HG02884 (cell line): ENCODE results near the gene FAM117A.

Experiments used
- ATAC-seq: cut with Tn5 transposase; IDR thresholded peaks from one replicate; pipeline ENCODE4 v1.9.1; 2021; ENCODE audit warnings: mild to moderate bottlenecking, moderate library complexity; ENCODE audit not compliant: unreplicated experiment

FAM117A gene

DNA sequence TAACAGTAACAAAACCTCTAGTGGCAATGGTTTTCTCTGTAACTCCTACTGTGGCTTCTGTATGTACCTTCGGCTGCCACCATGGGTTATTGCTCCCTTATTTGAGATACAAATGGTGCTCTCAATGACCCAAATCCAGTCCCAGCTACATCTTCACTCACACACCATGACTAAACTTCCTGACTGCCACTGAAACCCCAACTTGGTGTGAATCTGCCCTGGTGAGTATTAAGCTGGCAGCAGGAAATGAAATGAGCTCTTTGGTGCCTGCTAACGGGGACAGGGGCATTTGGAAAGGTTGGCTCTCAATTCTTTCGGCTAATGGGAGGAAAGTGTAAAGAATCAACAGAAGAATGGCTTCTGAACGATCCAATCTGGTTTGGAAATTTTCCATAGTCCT, 48.7 kb downstream of the FAM117A start:
- ATAC-seq, result no peak

DNA sequence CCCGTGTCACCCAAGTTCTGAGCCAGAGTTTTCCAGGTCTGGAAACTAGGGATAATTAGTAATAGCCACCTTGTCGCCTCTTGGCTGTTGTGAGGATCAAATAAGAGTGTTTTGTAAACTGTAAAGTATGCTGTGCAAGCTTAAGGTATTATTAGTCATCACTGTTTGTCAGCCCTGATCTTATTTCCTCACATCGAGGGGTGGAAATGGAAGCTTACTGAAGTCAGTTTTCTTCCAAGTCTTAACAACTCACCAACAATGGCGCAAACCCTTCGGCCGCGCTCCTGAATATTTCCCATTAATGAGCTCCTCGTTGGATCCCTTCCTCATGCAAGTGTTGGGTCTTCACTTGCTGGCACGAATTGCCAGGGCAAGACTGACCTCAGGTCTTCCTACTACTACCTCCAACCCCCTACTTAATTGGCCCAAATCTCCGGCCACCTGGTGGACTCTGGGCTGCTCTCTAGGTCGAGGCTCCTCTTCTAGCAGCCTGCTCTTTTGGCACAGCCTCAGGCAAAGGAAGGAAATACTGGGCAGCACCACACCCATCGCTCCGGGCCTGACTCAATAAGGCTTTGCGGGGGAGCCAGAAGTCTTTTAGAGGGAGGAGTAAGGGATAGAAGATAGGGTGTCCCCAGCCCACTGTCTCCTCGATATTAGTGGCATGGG, 55.3 kb downstream of the FAM117A start:
- no peak for ATAC-seq

DNA sequence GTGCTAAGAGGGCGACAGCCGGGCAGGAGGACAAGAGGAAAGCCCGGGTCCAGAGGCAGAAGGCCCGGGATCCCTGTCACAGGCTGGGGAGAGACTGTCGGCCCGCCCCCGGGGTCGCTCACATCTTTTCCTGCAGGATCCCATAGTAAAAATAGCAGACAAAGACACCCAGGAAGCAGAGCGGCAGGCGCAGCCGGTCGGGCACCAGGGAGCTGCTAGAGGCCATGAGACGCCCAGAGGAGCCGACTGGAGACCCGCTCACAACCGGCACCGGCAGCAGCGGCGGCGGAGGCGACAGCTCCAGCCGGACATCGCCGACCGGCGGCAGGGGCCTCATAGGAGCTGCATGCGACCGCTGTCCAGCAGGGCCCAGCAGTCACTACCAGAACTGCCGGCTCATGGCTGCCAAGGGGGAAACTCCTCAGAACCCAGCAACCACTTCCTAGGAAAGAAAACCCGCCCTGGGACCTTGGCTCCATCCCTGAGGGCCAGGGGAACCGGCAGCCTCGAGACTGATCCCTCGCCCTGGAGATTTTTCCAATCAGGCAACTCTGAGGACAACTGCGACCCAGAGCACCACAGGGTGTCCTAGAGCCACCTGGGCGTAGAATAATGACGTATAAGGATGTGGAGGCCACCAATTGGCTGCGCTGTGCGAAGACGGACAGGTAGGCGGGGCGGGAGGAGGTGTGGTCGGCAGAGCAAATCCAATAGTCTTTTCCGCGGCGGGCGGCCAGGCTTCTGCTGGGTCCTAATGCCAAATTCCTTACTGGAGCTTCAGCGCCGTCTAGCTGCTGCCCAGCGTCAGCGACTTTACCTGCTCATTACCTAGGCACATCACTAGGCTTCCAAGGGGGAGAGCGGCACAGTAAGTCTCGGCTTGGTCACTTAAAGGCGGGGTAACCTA, 56.1 kb downstream of the FAM117A start, which contains the start of gene SLC35B1:
SLC35B1 (minus strand) TSS at position 357 of the 907 bp plus-strand sequence; CDS start at position 226, 131 bp downstream.
- ATAC-seq, result peak; percentile 92

DNA sequence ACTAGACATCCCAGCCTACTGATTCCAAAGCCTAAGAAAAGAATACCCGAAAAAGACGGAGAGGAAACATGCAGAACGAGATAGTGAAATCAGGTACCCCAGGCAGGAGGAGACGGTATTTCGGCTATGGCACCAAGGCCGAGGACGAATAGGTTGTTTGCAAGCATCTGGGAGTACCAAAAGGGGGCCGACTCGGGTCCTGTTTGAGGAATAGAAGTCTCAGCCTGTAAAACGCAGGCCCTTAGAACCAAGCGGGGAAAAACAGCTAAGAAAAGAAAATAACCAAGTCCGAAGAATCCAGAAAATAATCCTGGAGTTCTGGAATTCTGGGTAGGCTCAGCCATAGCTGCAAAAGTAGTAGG, 56.7 kb downstream of the FAM117A start:
- ATAC-seq, result no peak

DNA sequence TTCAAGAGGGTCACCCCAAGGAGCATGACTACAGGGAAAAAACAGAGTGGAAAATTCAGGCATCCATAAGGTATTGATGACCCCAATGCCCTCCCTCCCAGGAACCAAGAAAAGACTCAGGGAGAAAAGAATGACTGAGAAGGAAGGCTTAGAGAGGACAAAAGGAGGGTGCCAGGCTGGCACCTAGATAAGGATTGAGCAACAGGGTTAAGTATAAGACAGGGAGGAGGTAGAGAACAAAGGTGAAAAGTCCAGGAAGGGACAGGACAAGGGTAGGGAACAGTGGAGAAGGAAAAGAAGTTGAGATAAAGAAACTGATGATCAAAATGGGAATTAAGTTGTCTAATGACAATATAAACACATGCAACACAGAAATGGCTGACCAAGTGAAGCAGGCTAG, 58.7 kb downstream of the FAM117A start:
- no peak for ATAC-seq

DNA sequence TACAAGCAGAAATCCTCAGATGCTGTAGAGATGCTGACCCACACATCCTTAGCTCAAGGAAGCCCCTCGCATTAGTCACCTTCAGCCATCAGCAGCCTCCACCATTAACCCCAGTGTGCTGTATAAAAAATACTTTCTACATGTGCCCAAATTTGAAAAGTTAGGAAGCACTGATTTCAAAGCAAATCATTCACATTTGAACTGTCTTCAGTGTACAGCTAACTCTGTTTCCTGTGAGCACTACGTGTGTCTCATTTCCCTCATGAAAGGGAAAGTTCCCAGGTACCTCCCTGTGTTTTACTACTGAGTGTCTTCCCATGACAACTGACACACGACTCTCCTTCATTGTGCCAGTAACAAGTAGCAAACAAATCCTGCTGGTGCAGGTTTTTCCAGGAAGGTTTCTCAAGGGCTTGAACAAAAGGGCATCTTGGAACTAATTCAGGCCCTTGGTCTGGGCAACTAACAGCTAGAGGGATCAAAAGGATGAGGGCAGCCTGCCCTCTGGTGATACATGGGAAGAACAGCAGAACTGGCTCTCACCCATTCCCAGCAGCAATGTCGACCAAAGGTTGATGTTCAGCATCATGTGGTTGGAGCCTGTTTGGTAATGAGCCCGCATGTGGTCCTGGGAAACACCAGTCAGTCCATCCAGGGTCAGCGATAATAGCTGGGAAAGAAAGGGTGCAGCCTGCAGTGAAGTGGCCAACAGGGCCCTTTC, 60.2 kb downstream of the FAM117A start:
- ATAC-seq, result no peak

DNA sequence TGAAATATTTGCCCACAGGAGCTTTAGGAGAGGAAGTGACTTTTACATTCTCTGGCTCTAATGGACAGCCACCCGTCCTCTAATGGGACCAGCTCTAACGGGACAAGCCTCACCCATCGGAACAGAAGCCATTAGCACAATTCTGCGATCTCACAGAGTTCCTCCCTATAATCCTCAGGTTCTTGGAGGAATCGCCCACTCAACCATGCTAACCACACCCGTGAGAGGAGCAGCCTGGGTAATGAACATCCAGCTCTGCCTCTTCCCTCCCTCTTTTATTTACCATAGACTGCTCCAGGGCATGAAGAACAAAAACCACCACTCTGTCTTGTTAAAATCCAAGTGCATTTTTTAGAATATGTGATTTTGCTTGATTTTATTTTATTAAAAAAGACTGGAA, 63.0 kb downstream of the FAM117A start:
- ATAC-seq, result no peak

DNA sequence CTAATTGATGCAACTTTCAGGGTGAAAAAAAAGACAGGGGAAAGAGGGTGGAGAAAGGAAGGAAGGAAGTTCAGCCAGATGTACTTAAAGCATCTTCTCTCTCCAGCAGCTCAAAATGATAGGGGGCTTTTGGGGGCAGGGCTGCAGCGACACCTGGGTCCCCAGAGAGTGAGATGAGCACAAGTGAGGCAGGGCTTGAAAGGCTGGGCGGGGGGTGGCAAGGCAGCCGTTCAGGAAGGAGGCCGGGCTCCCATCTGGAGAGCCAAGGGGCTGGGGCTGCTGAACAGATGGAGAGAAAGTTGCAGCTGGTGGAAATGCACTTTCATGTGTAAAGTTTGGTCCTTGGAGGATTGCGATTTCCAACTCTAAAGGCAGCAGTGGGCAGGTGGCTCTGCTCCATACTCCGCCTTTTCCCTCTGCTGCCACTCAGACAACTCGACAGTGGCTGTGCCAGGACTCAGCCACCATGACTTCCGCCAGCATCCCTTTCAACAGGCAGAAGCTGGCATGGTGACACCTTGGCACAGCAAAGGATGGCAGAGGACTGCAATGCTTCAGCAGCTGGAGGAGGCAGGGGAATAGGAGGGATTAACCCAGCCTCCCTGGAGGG, 63.9 kb downstream of the FAM117A start:
- ATAC-seq, result no peak

DNA sequence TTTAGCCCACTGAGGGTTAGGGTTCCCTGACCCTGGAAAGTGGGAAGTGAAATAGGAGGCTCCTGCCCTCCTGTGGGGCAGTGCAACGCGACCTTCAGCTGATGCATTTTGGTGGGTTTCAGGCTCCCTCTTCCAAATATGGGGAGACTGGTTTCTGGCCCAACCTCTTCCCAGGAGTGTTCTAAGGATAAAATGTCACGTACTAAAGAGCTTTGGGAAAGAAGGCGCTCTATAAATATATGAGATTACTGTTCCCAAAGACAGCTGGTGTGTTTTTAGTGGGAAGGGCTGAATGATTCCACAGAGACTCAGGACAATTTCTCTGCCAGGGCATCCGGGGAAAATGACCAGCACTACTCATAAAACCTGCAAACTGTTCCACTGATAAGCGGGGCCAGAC, 65.9 kb downstream of the FAM117A start:
- no peak for ATAC-seq

DNA sequence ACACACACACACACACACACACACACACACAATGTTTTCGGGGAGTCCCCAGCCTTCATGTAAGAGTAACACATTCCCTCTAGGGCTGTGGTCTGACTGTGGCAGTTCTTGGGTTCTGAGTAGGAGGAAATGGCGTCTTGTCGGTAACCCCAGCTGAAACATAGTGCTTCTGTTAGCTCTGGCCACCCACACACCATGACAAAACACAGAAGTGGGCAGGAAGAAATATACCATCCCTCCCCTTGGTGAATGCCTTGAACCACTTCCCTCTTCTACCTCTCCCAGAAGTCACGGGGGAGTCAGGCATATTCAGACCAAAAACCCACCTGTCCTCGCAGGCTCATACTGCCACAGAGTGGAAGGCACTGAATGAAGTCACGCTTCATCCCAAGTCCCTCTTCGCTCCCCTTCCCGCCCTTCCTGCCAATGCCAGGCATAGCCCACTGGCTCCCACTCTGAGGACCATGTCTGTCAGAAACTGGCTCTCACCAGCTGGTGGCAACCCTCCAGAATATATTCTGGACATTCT, 67.6 kb downstream of the FAM117A start:
- ATAC-seq, result no peak

DNA sequence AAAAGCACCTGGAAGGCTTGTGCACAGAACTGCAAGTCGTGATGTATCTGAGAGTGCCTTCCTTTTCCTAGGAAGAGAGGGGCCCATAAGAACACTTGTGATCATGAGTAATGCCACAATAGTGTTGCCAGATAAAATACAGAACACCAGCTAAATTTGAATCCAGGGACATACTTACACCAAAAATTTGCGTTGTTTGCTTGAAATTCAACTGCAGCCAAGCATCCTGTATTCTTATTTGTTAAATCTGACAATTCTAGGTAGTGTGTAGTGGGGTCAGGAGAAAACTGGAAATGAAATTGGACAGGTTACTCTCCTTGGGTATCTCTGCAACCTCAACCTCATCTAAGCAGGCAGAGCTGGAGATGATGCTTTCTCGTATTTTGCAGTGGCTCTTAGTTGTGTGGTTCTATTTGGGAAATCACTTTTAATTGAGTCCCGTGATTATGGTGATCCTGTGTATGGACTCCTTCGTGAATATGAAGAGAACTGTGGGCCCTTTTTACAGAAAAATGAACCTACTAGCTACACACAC, 68.2 kb downstream of the FAM117A start:
- no peak for ATAC-seq

DNA sequence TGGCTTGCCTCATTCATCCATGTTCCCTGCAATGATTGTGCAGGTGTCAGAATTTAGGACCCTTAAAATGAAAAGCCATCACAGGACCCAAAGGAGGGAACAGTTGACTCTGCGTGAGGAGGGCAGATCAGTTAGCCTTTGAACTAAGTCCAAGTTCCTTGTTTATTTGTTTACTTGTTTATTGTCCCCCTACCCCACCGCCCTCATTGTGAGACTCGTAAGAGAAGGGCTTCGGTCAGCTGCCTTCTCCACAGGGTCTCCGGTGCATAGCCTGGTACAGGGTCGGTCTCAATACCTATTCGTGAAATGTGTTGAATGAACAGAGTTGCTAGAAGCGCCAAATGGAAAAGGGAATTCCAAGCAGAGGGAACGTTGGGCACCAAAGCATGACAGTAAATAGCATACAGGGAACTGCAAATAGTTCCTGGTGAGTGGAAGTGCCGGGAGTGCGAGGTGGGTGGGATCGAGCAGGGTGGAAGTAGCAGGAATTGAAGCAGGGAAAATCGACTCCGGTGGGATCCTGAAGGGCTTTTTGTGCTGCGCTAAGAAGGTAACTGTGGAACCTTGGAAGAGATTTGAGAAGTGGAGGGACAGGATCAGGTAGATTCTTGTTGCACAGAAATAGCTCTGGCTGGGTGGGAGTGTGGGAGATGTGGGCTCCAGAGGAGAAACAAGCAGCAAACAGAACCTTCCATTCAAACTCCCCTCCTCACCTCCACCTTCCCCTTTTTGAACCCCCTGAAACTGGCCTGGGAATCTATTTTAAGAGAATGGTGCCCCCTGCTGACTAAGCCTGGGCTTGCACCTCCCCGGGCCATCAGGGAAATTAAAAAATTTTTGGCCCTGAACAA, 68.9 kb downstream of the FAM117A start:
- ATAC-seq, result no peak

DNA sequence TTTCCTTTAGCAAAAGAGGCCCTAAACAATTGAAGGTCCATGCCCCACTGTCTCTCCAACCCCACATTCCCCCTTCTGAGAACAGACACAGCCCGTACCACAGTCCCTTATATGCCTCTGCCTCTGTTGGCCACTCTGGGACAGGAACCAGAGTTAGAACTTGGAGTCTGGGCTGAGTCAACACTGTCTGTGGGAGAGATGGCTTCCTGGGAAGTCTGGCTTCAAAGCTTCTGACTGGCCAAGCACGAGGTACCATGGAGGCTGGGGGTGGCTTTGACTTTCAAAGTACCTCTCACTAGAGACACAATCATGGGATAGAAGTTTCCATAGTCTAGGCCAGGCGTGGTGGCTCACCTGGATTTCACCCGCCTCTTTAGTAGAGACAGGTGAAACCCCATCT, 71.2 kb downstream of the FAM117A start:
- no peak for ATAC-seq

DNA sequence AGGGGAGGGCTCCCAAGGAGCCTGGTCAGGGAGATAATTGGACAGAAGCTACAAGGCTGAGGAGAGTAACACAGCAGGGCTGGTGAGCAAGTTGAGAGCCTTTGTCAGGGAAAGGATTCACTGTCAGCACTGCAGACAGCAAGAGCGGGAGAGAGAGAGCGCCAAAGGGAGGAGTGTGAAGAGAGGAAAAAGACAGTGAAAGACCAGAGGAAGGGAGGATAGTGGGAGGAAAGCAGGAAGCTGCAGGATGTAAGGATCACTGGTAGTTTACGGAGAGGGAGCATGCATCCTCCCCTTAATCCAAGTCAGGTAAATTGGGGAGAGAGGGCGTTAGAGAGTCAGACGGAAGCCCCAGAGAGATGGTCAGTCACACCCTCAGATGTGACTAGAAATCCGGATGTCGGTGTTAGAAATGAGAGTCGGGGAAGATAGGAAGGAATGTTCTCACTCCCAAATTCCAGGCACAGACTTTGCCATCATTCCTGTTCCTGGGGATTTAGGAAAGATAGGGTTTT, 72.2 kb downstream of the FAM117A start:
- ATAC-seq, result no peak

DNA sequence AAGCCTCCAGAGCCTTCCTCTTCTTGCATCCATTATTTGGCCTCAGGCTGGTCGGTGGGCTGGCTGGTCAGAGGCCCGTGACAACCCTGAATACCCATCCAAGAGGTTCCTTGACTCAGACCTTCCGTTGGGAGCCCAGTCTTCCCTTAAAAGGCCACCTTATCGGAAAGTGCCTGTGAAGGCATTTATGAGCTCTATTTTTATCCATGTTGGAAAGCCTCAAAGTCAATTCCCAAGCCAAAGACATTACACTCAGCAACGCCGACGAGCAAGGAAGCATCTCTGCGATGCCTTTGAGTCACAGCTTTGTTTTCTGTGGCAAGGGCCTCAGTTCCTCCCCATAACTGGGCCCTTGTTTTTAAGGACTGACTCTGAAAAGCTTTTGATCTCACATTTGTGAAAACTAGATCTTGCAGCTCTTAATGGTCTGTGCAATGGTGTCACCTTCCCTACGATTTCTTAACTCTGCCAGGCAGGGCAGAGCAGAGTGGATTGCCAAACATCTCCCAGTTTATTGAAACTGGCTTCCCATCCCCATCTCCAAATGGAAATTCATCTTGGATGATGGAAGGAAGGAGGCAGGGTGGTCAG, 72.8 kb downstream of the FAM117A start:
- ATAC-seq, result no peak

DNA sequence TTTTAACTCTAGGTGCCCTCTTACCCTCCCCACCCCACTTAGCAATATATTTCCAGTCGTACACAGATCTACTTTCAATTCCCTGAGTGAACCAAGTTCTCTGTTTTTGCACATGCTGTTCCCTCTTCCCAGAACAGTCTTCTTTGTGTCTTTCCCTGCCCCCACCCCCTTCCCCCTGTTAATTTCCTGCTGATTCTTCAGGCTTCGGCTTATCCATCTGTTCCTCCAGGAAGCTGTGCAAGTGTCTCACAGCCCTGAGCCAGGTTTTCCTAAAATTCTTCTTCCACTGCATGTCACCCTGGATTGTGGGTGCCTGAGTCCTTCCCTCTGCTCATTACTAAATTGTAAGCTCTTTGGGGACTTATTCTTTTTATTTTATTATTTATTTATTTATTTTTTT, 73.7 kb downstream of the FAM117A start:
- ATAC-seq, result no peak

DNA sequence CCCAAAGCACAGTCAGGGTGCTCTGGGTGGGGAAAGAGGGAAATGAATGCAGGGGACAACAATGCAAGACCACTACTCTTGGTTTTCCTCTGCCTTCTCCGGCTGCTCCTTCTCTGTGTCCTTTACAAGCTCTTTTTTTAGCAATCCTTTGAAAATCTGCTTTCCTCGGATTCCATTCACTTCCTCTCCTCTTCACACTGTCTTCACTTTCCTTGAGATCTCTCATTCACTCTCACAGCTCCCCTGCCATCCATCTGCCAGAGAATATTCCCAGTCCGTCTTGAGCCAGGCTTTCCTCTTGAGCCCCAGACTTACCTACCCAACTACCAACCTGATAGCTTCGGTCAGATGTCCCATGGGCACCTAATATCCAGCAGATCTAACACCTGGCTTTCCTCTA, 75.1 kb downstream of the FAM117A start:
- ATAC-seq, result no peak

DNA sequence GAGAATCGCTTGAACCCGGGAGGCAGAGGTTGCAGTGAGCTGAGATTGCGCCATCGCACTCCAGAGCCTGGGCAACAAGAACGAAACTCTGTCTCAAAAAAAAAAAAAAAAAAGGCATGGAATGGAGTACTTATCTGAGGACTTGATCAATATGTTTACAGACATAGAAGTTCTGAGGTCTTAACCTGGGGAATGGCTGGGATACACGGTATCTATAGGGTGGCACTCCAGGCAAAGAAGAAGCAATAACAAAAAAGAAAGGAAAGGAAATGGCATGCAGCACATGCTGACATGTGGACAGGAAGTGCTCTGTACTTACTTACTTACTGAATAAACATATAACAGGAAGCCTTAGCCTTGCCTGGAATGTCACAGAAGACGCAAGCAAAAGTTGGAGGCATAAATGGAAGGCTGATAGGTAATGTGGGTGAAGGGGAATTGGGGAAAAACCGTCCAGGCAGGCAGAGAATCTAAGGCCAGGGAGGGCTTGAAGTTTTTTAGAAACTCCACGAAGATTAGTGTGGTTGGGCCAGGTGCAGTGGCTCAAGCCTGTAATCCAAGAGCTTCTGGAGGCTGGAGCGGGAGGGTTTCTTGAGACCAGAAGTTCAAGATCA, 75.9 kb downstream of the FAM117A start:
- no peak for ATAC-seq
